Measurements from ENCODE around the gene ZNF335.
"Not testable (repeated sequence)": the region's sequence is repeated elsewhere in the genome, so short reads cannot be mapped to it uniquely, and the experiment has no call there.

Gene ZNF335

GRCh38 chr20:46001498-46001897 is 29.5 kb upstream of the ZNF335 start:
- in situ Hi-C loops (cut with HindIII; ENCODE audit: low sequenced_read_pairs), result no loop called here

- in situ Hi-C loops (cut with HindIII; ENCODE audit: low sequenced_read_pairs), result no loop called here
These were observed 28.4 kb upstream of the ZNF335 start for GRCh38 chr20:46000262-46000996.

GRCh38 chr20:45999557-46000261 is 27.7 kb upstream of the ZNF335 start:
- in situ Hi-C loops (cut with HindIII; ENCODE audit: low sequenced_read_pairs), result no loop called here

- in situ Hi-C loops (cut with HindIII; ENCODE audit: low sequenced_read_pairs), result no loop called here
These were observed 26.8 kb upstream of the ZNF335 start for GRCh38 chr20:45998761-45999160.

- in situ Hi-C loops (cut with HindIII; ENCODE audit: low sequenced_read_pairs), result no loop called here
These were observed 26.3 kb upstream of the ZNF335 start for GRCh38 chr20:45998337-45998736.

GRCh38 chr20:45997187-45997586 is 25.2 kb upstream of the ZNF335 start:
- in situ Hi-C loops (cut with HindIII; ENCODE audit: low sequenced_read_pairs), result no loop called here

GRCh38 chr20:45995495-45996097 is 23.6 kb upstream of the ZNF335 start:
- in situ Hi-C loops (cut with HindIII; ENCODE audit: low sequenced_read_pairs), result not testable (repeated sequence)

GRCh38 chr20:45994761-45995493 is 22.9 kb upstream of the ZNF335 start:
- in situ Hi-C loops (cut with HindIII; ENCODE audit: low sequenced_read_pairs), result no loop called here

- in situ Hi-C loops (cut with HindIII; ENCODE audit: low sequenced_read_pairs), result no loop called here
These were observed 21.4 kb upstream of the ZNF335 start for GRCh38 chr20:45993197-45993951.

- in situ Hi-C loops (cut with HindIII; ENCODE audit: low sequenced_read_pairs), result no loop called here
These were observed 19.6 kb upstream of the ZNF335 start for GRCh38 chr20:45991616-45992015.

GRCh38 chr20:45988830-45989229 is 16.8 kb upstream of the ZNF335 start:
- in situ Hi-C loops (cut with HindIII; ENCODE audit: low sequenced_read_pairs), result not testable (repeated sequence)

GRCh38 chr20:45987108-45987780 is 15.2 kb upstream of the ZNF335 start:
- in situ Hi-C loops (cut with HindIII; ENCODE audit: low sequenced_read_pairs), result no loop called here

- in situ Hi-C loops (cut with HindIII; ENCODE audit: low sequenced_read_pairs), result no loop called here
These were observed 13.6 kb upstream of the ZNF335 start for GRCh38 chr20:45985573-45985972.

- in situ Hi-C loops (cut with HindIII; ENCODE audit: low sequenced_read_pairs), result no loop called here
These were observed 11.3 kb upstream of the ZNF335 start for GRCh38 chr20:45983279-45983743.

- in situ Hi-C loops (cut with HindIII; ENCODE audit: low sequenced_read_pairs), result no loop called here
These were observed 9.3 kb upstream of the ZNF335 start for GRCh38 chr20:45981261-45981660.

- in situ Hi-C loops (cut with HindIII; ENCODE audit: low sequenced_read_pairs), result no loop called here
These were observed 4.1 kb upstream of the ZNF335 start for GRCh38 chr20:45976086-45976485.

- in situ Hi-C loops (cut with HindIII; ENCODE audit: low sequenced_read_pairs), result no loop called here
These were observed 3.7 kb upstream of the ZNF335 start for GRCh38 chr20:45975686-45976085.

- in situ Hi-C loops (cut with HindIII; ENCODE audit: low sequenced_read_pairs), result no loop called here
These were observed 3.0 kb upstream of the ZNF335 start for GRCh38 chr20:45974896-45975565.

- in situ Hi-C loops (cut with HindIII; ENCODE audit: low sequenced_read_pairs), result no loop called here
These were observed 639 bp upstream of the ZNF335 start for GRCh38 chr20:45972500-45973183.
